H1 (cell line): ENCODE results near the gene DCAF17. TPM values are rescaled to one million over a fixed set of nuclear protein-coding genes. Genes with fewer than 3 reads are reported as not detected.

Source experiments
- MAFK ChIP-seq: IDR thresholded peaks from 2 replicates; pipeline ENCODE4 v1.6.1; 2012; ENCODE audit warnings: low read depth, mild to moderate bottlenecking, improper control_type of control experiment, low read length
- SIX5 ChIP-seq: IDR thresholded peaks from 2 replicates; pipeline ENCODE4 v1.6.1; 2011; ENCODE audit warnings: mild to moderate bottlenecking, low read depth, low read length
- SP1 ChIP-seq: IDR thresholded peaks from 2 replicates; pipeline ENCODE4 v1.6.1; 2011; ENCODE audit warnings: low read depth, low read length
- polyA plus RNA-seq, 7 experiments: library from polyadenylated mRNA; depleted of rRNA in 3 of 7; stranded (reverse) in 5 of 7; unstranded in 2 of 7; fragments of >200 nt in 5 of 7; fragments of 200-250 nt in 2 of 7; gene quantifications; 1 replicate in 5 of 7; 2 replicates in 1 of 7; 4 replicates in 1 of 7; pipeline versions ENCODE4 v1.2.1 to v1.2.3, GENCODE V29; 2011 to 2013; ENCODE audit warnings: missing spikeins in 2 of 7, mixed read lengths in 2 of 7
- total RNA-seq: library from RNA; stranded (reverse); fragmentation: NEBNext Ultra II Directional; extraction: Animal tissue kit (Norgen Biotek cat#: 25700); gene quantifications from 2 replicates; pipeline ENCODE4 v1.2.1, GENCODE V29; 2021

DCAF17 gene
- total and polyA plus RNA-seq, 2 of the 8 experiments (the other 6 are each of a cell fraction or from before 2014, with no cell fraction given): 10.7 to 30.0 TPM

GRCh38 chr2:171401947-171402346 lies 32.1 kb upstream of the DCAF17 start (continued):
- TF ChIP-seq MAFK: no peak
- TF ChIP-seq SP1: no peak
- TF ChIP-seq SIX5: no peak
